Stimulated activated CD4-positive, alpha-beta T cell treated with anti-CD3 and anti-CD28 coated beads, Interleukin-12 subunit alpha, Interleukin-12 subunit beta, amount 100 ng/mL, for 48 hours (primary cell): ENCODE results near the gene KCNF1.

Experiments
- DNase-seq, 3 donors: peaks; one replicate each; pipeline ENCODE4 v3.0.0-alpha.2; 2020; ENCODE audit warnings: low read depth in 2 of 3, low spot score in 1 of 3

Gene KCNF1

GRCh38 chr2:10919771-10920621, 8.3 kb downstream of the KCNF1 start:
- DNase-seq, result no peak

- no peak for DNase-seq
These were observed 9.1 kb downstream of the KCNF1 start for GRCh38 chr2:10920764-10921388.

GRCh38 chr2:10921525-10921924, 9.8 kb downstream of the KCNF1 start:
- DNase-seq, result no peak

- DNase-seq, result no peak
These were observed 10.7 kb downstream of the KCNF1 start for GRCh38 chr2:10922307-10923007.

- no peak for DNase-seq
These were observed 11.3 kb downstream of the KCNF1 start for GRCh38 chr2:10923008-10923375.

GRCh38 chr2:10923965-10924364, 12.2 kb downstream of the KCNF1 start:
- no peak for DNase-seq

- no peak for DNase-seq
These were observed 12.7 kb downstream of the KCNF1 start for GRCh38 chr2:10924441-10924840.

- no peak for DNase-seq
These were observed 13.1 kb downstream of the KCNF1 start for GRCh38 chr2:10924859-10925258.

GRCh38 chr2:10926191-10926820, 14.6 kb downstream of the KCNF1 start:
- DNase-seq, result no peak

- DNase-seq, result no peak
These were observed 19.2 kb downstream of the KCNF1 start for GRCh38 chr2:10930721-10931516.

- no peak for DNase-seq
These were observed 20.0 kb downstream of the KCNF1 start for GRCh38 chr2:10931710-10932255.

GRCh38 chr2:10932345-10933151, 20.8 kb downstream of the KCNF1 start:
- no peak for DNase-seq

- DNase-seq, result no peak
These were observed 22.0 kb downstream of the KCNF1 start for GRCh38 chr2:10933700-10934225.

- no peak for DNase-seq
These were observed 22.7 kb downstream of the KCNF1 start for GRCh38 chr2:10934308-10934978.

GRCh38 chr2:10934979-10935350, 23.2 kb downstream of the KCNF1 start:
- no peak for DNase-seq

- no peak for DNase-seq
These were observed 23.7 kb downstream of the KCNF1 start for GRCh38 chr2:10935366-10935918.

GRCh38 chr2:10935953-10936942, 24.5 kb downstream of the KCNF1 start:
- DNase-seq, result no peak
